NOMO-1 treated with dmso at 0.1 percent for 144 hours (cell line): ENCODE data around the gene MRPS23.
A peak's percentile ranks its signal among the peaks of the same experiment; 100 is the strongest.

ENCODE experiments used
- DNase-seq: peaks from one replicate; lab custom pipeline; 2025; ENCODE audit not compliant: unreplicated experiment; lab: John Stamatoyannopoulos, UW

Gene MRPS23

GRCh38 chr17:57838857-57839570 is 10.8 kb downstream of the MRPS23 start:
- no peak for DNase-seq

GRCh38 chr17:57838453-57838852 is 11.4 kb downstream of the MRPS23 start:
- no peak for DNase-seq

GRCh38 chr17:57835333-57835900 is 14.4 kb downstream of the MRPS23 start:
- DNase-seq = no peak

- DNase-seq = no peak
These were observed 15.6 kb downstream of the MRPS23 start for GRCh38 chr17:57834146-57834741.

GRCh38 chr17:57833179-57833939 is 16.5 kb downstream of the MRPS23 start:
- DNase-seq = peak; percentile 76

GRCh38 chr17:57832314-57833178 is 17.3 kb downstream of the MRPS23 start:
- peak; percentile 55 for DNase-seq

GRCh38 chr17:57830880-57831279 is 19.0 kb downstream of the MRPS23 start:
- no peak for DNase-seq

GRCh38 chr17:57823469-57824401 is 26.1 kb downstream of the MRPS23 start:
- DNase-seq = peak; percentile 17

- DNase-seq = no peak
These were observed 30.0 kb downstream of the MRPS23 start for GRCh38 chr17:57819867-57820266.

- DNase-seq = no peak
These were observed 30.6 kb downstream of the MRPS23 start for GRCh38 chr17:57819285-57819684.

- no peak for DNase-seq
These were observed 31.8 kb downstream of the MRPS23 start for GRCh38 chr17:57818066-57818465.

- no peak for DNase-seq
These were observed 32.5 kb downstream of the MRPS23 start for GRCh38 chr17:57817299-57817698.

GRCh38 chr17:57814421-57814820 is 35.4 kb downstream of the MRPS23 start:
- DNase-seq = no peak

- no peak for DNase-seq
These were observed 38.1 kb downstream of the MRPS23 start for GRCh38 chr17:57811638-57812280.

GRCh38 chr17:57810721-57811637 is 38.9 kb downstream of the MRPS23 start:
- peak; percentile 68 for DNase-seq

GRCh38 chr17:57809879-57810278 is 40.0 kb downstream of the MRPS23 start:
- no peak for DNase-seq

GRCh38 chr17:57808882-57809281 is 41.0 kb downstream of the MRPS23 start:
- DNase-seq = no peak

GRCh38 chr17:57806167-57806830 is 43.5 kb downstream of the MRPS23 start:
- no peak for DNase-seq
